H54 (cell line): Measurements from ENCODE around the gene PCSK4.

Experiments
- DNase-seq: peaks from one replicate; pipeline ENCODE4 v3.0.0; 2011; ENCODE audit warnings: low spot score, mixed read lengths; ENCODE audit not compliant: insufficient read length
- FAIRE-seq: peaks from 3 replicates; lab custom pipeline; 2011; peaks lifted over from hg19 to GRCh38; lab: Jason Lieb, UNC
- POLR2A ChIP-seq: IDR thresholded peaks from 2 replicates; pipeline ENCODE4 v1.6.1; 2011; ENCODE audit warnings: low read depth, mild to moderate bottlenecking, low read length

Gene PCSK4

DNA sequence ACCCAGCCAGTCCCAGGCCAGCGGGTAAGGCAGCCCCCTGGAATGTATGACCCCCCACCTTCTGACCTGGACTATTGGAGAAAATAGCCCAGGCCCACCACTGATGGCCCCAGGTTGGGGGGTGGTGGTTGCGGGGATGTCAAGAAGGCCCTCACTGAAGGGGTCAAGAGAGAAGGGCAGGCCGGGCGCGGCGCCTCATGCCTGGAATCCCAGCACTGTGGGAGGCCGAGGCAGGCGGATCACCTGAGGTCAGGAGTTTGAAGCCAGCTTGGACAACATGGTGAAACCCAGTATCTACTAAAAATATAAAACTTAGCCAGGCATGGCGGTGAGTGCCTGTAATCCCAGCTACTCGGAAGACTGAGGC is 24.1 kb upstream of the PCSK4 start:
- TF ChIP-seq POLR2A: no peak
- FAIRE-seq (no peak), DNase-seq (no peak)

DNA sequence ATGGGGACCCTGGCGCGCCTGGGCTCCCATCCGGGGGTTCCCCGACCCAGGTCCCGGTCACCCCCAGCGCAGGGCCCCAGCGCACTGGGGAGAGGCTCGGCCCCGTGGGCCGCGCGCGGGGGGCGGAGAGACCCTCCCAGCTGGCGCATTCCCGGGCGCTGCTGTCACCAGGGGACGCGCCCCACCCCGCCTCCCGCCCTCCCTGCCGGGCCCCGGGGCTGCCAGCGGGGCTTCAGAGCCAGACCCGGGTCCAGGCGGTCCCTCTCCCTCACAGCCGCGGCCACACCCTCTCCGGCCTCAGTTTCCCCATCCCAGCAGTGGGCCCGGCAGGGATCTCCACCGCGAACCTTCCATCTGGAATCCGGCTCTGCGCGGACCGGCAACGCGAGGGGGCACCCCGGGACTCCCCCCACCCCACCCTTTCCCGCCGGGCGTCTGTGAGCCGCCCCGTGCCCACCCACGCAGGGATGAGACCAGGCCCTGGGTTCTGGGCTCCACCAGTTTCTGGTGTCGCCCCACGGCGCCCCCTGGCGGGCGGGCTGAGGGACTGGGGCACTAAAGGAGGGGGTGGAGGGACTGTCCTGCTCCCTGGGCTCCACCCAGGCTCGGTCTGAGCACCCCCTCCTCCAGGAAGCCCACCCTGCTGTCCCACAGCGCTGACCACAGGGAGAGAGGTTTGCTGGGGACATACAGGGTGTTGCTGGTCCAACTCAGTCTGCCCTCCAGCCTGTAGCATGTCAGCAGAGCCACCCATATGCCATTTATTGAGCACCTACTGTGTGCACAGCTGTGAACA is 23.5 kb upstream of the PCSK4 start:
- no peak for FAIRE-seq
- no peak for TF ChIP-seq POLR2A
- peak; percentile 79 for DNase-seq

DNA sequence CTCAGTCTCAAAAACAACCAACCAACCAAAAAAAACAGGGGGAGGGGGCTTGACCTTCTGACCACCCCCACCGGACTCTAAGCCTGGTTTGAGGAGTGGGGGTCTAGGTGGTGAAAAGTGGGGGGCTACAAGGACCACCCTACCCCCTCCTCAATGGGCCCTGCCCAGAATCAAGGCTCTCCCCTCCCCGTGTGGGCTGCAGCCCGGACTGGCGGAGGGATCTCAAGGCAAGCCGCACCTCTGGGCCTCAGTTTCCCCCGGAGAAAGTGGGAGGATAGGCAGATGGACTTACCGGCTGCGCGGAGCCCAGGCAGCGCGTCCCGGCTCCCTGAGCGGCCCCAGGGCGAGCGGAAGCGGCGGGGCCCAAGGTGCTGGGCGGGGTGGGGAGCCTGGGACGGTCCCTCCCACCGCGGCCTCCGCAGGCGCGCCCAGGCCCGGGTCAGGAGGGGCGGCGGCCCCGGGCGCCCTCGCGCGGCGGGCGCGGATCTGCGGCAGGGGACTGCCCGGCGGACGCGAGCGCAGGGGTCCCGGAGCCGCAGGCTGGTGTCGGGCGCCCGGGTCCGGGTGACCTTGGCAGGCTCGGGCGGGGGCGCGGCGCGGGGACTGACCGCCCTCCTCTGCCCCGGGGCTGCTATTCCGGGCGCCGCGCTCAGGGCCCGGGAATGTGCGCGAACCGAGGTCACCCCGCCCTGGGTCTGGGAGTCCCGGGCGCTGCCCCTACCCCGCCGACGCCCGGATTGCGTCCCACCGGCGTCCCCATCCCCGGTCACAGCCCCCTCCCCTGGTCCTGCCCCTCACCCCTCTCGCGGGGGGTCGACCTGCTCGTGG is 22.7 kb upstream of the PCSK4 start, which contains the start of gene ADAMTSL5:
ADAMTSL5 (minus strand) TSS at position 349 of the 828 bp plus-strand sequence. CDS start 2,076 bp downstream, outside the sequence.
- peak; percentile 79 for TF ChIP-seq POLR2A
- no peak for FAIRE-seq
- peak; percentile 86 for DNase-seq

DNA sequence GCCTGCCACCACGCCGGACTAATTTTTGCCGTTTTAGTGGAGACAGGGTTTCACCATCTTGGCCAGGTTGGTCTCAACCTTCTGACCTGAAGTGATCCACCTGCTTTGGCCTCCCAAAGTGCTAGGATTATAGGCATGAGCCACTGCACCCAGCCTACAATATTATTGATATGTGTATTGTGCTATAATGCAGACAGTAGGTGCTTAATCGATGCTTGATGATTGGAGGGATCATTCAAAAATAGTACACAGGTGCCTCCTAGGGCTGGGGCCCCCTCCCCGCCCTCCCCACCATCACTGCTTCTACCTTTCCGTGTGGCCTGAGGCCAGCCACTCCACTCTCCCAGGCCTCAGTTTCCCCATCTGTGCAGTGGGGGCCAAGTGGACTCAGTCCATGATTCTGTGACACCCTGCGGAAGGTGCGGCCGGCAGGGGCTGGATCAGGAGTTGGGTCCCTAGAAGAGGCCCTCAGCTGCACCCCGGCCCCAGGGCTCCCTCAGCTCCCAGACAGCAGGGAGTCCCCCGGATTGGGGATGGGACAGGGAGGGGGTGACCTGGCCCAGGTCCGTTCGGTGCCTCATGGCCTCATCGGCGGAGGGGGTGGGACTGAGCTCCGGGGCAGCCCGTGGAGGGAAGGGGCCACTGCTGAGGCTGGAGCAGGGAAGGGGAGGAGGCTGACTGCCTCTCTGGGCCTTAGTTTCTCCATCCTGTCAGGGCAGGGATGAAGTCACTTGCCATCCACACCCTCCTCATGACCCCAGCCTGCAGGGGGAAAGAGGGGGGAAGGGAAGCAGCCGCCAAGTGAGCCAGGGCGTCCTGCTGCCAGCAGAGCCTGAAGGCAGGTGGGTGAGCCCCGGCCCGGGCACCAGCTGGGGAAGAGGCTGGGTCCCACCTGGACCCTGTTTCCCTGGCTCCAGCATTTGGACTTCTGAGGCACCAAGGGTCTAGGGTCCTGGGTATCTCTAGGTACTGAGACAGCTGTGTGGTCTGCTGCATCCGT is 21.5 kb upstream of the PCSK4 start:
- DNase-seq (no peak), FAIRE-seq (no peak)
- no peak for TF ChIP-seq POLR2A

DNA sequence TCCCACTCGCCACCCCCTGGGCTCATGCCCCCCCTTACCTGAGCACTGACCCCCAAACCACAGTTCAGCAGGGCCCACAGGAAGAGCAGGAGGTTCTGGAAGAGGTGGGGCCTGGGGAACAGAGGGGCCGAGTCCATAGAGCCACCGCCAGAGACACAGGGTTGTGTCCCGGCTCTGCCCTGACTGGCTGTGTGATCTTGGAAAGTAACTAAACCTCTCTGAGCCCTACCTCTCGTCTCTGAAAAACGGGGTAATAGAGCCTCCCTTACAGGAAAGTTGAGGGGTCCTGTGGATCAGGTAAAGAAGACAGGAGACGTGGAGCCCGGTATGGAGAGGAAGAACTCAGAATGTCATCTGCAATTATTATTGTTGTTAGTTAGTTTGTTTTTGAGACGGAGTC is 20.7 kb upstream of the PCSK4 start:
- no peak for DNase-seq
- no peak for FAIRE-seq
- TF ChIP-seq POLR2A: no peak

DNA sequence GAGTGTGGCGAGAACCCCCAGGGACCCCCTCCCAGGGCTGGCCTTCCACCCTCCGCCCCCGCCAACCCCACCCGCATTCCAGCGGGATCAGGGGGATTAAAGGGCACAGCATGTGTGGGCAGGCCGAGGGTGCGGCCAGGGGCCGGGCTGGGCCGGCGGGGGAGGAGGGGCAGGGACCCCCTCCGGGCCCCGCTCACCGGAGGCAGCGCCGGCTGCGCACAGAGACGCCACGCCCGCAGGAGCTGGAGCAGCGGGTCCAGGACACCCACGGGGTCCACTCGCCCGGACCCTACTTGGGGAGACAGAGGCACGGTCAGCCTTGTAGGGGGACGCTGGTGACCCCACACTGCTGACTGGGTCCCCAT is 20.3 kb upstream of the PCSK4 start:
- FAIRE-seq: no peak
- DNase-seq: no peak
- no peak for TF ChIP-seq POLR2A

DNA sequence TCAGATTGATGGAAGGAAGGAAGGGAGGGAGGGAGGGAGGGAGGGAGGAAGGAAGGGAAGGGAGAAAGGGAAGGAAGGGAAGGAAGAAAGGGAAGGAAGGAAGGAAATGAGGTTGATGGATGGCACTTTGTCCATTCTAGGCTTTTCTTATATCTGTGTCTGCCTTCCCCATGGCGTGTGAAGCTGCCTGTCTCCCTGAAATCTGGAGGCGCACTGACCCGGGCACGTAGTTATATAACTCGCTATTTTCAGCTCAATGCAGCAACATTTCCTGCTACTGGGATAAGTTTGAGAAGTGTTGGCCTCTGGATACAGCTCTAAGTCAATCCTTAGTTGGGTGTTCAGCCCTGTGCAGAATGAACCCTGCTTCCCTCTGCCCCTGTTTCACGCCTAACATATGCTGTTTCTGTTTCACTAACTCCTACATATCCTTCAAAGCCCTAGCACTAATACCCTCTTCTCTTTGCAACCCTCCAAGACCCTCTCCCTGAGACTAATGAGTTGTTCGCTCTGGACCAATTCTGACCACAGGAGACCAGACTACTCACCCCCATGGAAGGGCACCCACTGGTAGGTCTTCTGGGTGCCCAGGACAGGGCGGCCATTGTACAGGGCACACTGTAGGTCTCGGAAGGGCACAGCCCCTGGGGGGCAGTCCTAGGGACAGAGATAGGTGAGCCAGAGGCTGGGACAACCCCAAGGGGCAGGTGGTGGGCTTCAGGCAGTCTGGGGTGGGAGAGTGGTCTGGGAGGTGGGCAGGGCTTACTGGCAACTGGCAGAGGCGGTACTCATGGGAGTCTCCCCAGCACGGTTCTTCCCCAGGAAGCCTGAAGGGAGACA is 19.7 kb upstream of the PCSK4 start:
- TF ChIP-seq POLR2A: no peak
- FAIRE-seq (no peak), DNase-seq (no peak)

DNA sequence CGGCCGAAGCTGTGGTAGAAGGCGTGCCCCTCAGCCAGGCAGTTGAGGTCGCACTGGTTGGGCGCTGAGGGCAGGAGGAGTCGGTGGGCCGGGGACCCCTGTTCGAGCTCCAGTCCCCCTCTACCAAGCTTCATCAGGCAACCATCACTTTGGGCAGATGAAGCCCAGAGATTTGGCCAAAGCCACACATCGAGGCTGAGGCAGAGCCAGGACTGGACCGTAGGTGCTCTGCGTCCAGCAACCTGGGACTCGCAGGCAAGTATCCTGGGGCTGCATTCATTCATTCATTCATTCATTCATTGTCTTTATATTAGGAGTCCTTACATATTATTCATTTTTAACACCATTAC is 18.3 kb upstream of the PCSK4 start:
- FAIRE-seq (no peak), DNase-seq (no peak)
- 0 out of 2 replicates have a peak, but pooled peaks have one; percentile 28 for TF ChIP-seq POLR2A

DNA sequence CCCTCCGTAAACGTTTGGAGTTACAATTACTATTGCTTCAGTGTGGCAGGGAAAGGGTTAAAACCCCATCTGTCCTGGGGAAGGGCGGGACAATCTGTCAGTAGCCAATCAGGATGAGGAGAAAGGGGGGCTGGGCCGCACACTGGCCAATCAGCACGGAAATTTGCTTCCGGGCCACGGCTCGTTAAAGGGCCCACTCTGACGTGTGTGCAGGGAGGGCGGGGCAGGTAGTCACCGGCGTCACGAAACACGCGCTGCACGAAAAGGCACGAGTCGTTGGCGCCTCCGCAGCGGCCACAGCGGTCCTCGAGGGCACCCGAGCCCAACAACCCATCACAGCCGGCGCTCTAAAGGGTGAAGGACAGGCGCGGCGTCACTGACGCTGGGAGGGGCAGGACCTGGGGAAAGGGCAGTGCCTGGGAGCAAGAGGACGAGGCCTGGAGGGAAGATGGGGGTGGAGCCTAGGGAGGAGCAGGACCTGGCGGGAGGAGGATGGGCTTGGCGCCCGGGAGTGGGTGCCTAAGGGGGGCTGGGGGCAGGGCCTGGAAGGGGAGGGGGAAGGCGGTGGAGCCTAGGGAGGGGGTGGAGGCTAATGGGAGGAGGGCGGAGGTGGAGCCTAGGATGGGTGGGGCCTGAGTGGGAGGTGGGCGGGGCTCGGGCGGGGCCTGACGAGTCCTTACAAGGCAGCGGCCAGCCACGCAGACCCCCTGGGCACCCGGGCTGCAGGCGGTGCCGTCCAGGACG is 17.8 kb upstream of the PCSK4 start:
- DNase-seq (peak; percentile 97), FAIRE-seq (peak; percentile 76)
- peak; percentile 38; the same call in 1 of the 2 replicates for TF ChIP-seq POLR2A

DNA sequence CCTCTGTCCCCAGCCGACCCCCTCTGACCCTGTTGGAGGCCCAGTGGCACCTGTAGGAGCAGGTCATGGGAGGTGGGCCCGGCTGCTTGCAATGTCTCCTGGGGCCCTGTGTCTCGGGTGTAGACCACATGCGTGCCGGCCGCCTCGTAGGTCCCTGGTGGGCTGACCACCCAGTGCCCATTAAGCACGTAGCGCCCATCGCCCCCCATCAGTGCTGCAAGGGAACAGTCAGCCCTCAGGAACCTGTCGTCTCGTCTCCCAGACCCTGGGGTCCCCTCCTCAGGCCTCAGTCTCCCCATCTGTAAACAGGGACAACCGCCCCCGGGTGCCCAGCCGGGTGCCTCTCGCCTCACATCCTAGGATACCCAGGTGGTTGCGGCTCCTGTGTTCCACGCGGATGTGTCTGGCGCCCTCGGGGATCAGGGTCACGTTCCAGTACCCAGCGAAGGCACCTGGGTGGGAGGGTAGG is 17.1 kb upstream of the PCSK4 start:
- no peak for DNase-seq
- no peak for FAIRE-seq
- TF ChIP-seq POLR2A: no peak

DNA sequence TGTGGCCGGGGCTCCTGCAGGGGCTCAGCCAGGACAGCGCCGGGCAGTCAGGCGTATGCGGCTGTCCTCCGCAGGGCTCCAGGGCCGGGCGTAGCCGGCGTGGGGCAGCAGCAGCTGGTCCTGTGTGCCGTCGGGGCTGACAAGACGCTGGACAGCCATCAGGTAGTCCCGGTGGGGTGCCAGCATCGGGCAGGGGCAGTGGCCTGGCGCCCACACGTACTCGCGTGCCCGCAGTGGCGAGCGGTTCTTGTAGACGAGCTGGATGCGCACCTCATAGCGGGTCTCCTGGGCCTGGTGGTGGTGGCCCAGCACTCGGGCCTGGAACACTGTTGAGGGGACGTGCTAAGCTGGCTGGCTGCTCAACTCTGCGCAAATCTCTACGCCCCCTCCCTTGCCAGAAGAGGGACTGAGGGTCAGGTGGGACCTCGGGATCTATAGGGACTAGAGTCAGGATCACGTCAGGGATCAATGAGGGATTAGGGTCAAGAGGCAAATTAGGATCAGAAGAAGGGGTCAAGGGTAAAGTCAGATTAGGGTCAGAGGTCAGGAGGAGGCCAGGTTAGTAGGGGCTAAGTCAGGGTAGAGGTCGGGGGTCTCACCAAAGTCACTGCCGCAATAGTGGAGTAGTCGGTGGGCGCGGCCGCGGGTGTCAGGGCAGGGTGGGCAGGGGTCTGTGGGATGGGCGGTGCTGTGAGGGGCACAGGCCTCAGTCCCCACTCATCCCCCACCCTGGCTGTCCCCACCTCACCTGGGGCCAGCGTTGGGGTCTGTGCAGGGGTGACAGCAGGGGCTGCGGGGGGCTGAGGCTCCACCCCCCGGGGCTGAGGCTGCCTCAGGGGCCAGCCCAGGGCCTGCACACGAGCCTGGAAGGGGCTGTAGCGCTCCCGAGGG is 16.1 kb upstream of the PCSK4 start:
- DNase-seq (no peak), FAIRE-seq (no peak)
- TF ChIP-seq POLR2A: no peak
